ENCODE data around the gene MSMO1.

- TF ChIP-seq CTCF (conservative IDR thresholded peaks at IDR 0.05; ENCODE audit: low read depth in 2 of 2) (no peak), EZH2 (IDR thresholded peaks at IDR 0.05; ENCODE audit: low read depth, unreplicated experiment) (no peak), POLR2AphosphoS5 (IDR thresholded peaks at IDR 0.05; ENCODE audit: low read depth) (no peak), CREB1 (CRISPR knock-in tag; IDR thresholded peaks at IDR 0.05; ENCODE audit: low read depth) (no peak), NANOG (IDR thresholded peaks at IDR 0.05; ENCODE audit: borderline replicate concordance) (no peak), REST (IDR thresholded peaks at IDR 0.05; ENCODE audit: unreplicated experiment) (no peak)
Measured at GRCh38 chr4:165388756-165389155, 61.3 kb downstream of the MSMO1 start.

Measured in GM23338 (cell line).